H1 (cell line): ENCODE measurements around the gene ZHX3. TPM values are rescaled to one million over a fixed set of nuclear protein-coding genes. Genes with fewer than 3 reads are reported as not detected.

Experiments
- CTCF ChIA-PET: fragments of 300-600 bp; sonication (Branson Sonifier 250); formaldehyde crosslinking; loops from one replicate; lab custom pipeline; 2021; ENCODE audit not compliant: partially characterized antibody; lab: Charles Lee
- POLR2A ChIA-PET: fragments of 300-600 bp; sonication (Branson Sonifier 250); formaldehyde crosslinking; loops from one replicate; lab custom pipeline; 2021; ENCODE audit warnings: inconsistent platforms; ENCODE audit not compliant: partially characterized antibody; lab: Charles Lee
- DNase-seq, 2 experiments: peaks; one replicate each; pipeline versions ENCODE4 v3.0.0 to v3.0.0-alpha.2; 2010 to 2022; ENCODE audit warnings: low spot score in 2 of 2, low read depth in 1 of 2, mixed read lengths in 1 of 2
- FAIRE-seq: peaks from 2 replicates; lab custom pipeline; 2011; peaks lifted over from hg19 to GRCh38; lab: Jason Lieb, UNC
- H2AFZ ChIP-seq: 2 replicates; pipeline ENCODE4 v1.8.1; 2012; ENCODE audit warnings: low read length, inconsistent platforms
- H2AK5ac ChIP-seq: 2 replicates; pipeline ENCODE4 v1.6.1; 2013; ENCODE audit warnings: low read depth, low read length
- H2BK120ac ChIP-seq: replicated peaks from 2 replicates; pipeline ENCODE3; 2013; ENCODE audit warnings: low read depth, low read length, inconsistent platforms
- H2BK12ac ChIP-seq: 2 replicates; pipeline ENCODE4 v1.6.1; 2013; ENCODE audit warnings: low read depth, low read length
- H2BK15ac ChIP-seq: 2 replicates; pipeline ENCODE4 v1.6.1; 2013; ENCODE audit warnings: low read length
- H2BK20ac ChIP-seq: 2 replicates; pipeline ENCODE4 v1.6.1; 2013; ENCODE audit warnings: low read length
- H2BK5ac ChIP-seq: 2 replicates; pipeline ENCODE4 v1.6.1; 2013; ENCODE audit warnings: low read depth, low read length
- H3K14ac ChIP-seq: 2 replicates; pipeline ENCODE4 v1.6.1; 2013; ENCODE audit warnings: inconsistent platforms; ENCODE audit not compliant: insufficient read length
- H3K18ac ChIP-seq: 2 replicates; pipeline ENCODE4 v1.6.1; 2013; ENCODE audit warnings: low read length; ENCODE audit errors: extremely low read depth
- H3K23ac ChIP-seq: 2 replicates; pipeline ENCODE4 v1.6.1; 2013; ENCODE audit warnings: inconsistent platforms; ENCODE audit not compliant: insufficient read length
- H3K23me2 ChIP-seq: 2 replicates; pipeline ENCODE4 v1.6.1; 2013; ENCODE audit warnings: low read depth, low read length
- H3K27ac ChIP-seq: 2 replicates; pipeline ENCODE4 v1.6.1; 2011; ENCODE audit warnings: low read depth, low read length, inconsistent platforms
- H3K27me3 ChIP-seq, 4 experiments: replicated peaks in 1 of 4; 1 replicate in 1 of 4; 2 replicates in 3 of 4; pipeline versions ENCODE4 v1.6.1 to v1.8.1; 2011 to 2013; ENCODE audit warnings: low read length in 3 of 4, mild to moderate bottlenecking in 3 of 4, inconsistent platforms in 2 of 4, mixed read lengths in 2 of 4, moderate library complexity in 1 of 4; ENCODE audit not compliant: control insufficient read depth in 3 of 4, insufficient read depth in 3 of 4; ENCODE audit errors: extremely low read depth in 1 of 4
- H3K36me3 ChIP-seq, 4 experiments: 2 replicates each; pipeline versions ENCODE4 v1.6.1 to v1.8.1; 2011 to 2013; ENCODE audit warnings: mild to moderate bottlenecking in 4 of 4, low read length in 3 of 4, moderate library complexity in 2 of 4, control low read depth in 1 of 4, inconsistent platforms in 1 of 4; ENCODE audit not compliant: insufficient read depth in 4 of 4, control insufficient read depth in 2 of 4
- H3K4ac ChIP-seq: replicated peaks from 2 replicates; pipeline ENCODE3; 2013; ENCODE audit warnings: low read length, low read depth, mixed read lengths, inconsistent platforms; ENCODE audit not compliant: insufficient read length
- H3K4me1 ChIP-seq, 4 experiments: replicated peaks in 1 of 4; 1 replicate in 1 of 4; 2 replicates in 3 of 4; pipeline versions ENCODE4 v1.6.1 to v1.8.1; 2011 to 2013; ENCODE audit warnings: low read length in 3 of 4, inconsistent platforms in 2 of 4, mixed read lengths in 1 of 4; ENCODE audit not compliant: insufficient read depth in 4 of 4, control insufficient read depth in 3 of 4
- H3K4me2 ChIP-seq, 2 experiments: 2 replicates each; pipeline versions ENCODE4 v1.6.1 to v1.8.1; 2011 to 2013; ENCODE audit warnings: low read depth in 2 of 2, low read length in 2 of 2, control low read depth in 1 of 2, inconsistent platforms in 1 of 2, mild to moderate bottlenecking in 1 of 2; ENCODE audit not compliant: insufficient read depth in 1 of 2
- H3K4me3 ChIP-seq, 4 experiments: fragments of 200-600, 300-600 bp in 1 of 4; sonication (generic), shearing (Covaris generic), sonication (Bioruptor Twin) in 1 of 4; 2 replicates each; pipeline versions ENCODE4 v1.5.1 to v1.8.1; 2011 to 2016; ENCODE audit warnings: low read length in 4 of 4, low read depth in 3 of 4, control low read depth in 2 of 4, inconsistent platforms in 2 of 4, mild to moderate bottlenecking in 2 of 4, mixed read lengths in 1 of 4, moderate library complexity in 1 of 4; ENCODE audit not compliant: insufficient read depth in 2 of 4; ENCODE audit errors: extremely low read depth in 1 of 4
- H3K56ac ChIP-seq: replicated peaks from 2 replicates; pipeline ENCODE3; 2013; ENCODE audit warnings: low read depth, mild to moderate bottlenecking, mixed read lengths, low read length, inconsistent platforms; ENCODE audit not compliant: insufficient read length
- H3K79me1 ChIP-seq: 2 replicates; pipeline ENCODE4 v1.6.1; 2013; ENCODE audit warnings: low read depth, low read length, control low read depth
- H3K79me2 ChIP-seq, 2 experiments: 2 replicates each; pipeline versions ENCODE4 v1.6.1 to v1.8.1; 2012 to 2013; ENCODE audit warnings: low read length in 2 of 2, mild to moderate bottlenecking in 2 of 2, inconsistent platforms in 1 of 2; ENCODE audit not compliant: insufficient read depth in 2 of 2, control insufficient read depth in 1 of 2
- H3K9ac ChIP-seq, 4 experiments: replicated peaks in 1 of 4; 1 replicate in 1 of 4; 2 replicates in 3 of 4; pipeline versions ENCODE4 v1.6.1 to v1.8.1; 2011 to 2013; ENCODE audit warnings: low read depth in 3 of 4, low read length in 3 of 4, control low read depth in 2 of 4, mild to moderate bottlenecking in 2 of 4, moderate library complexity in 2 of 4, inconsistent platforms in 1 of 4; ENCODE audit errors: extremely low read depth in 1 of 4
- H3K9me3 ChIP-seq, 2 experiments: 2 replicates each; pipeline versions ENCODE4 v1.6.1 to v1.8.1; 2012 to 2013; ENCODE audit warnings: mild to moderate bottlenecking in 2 of 2, moderate library complexity in 2 of 2, control low read depth in 1 of 2, inconsistent platforms in 1 of 2, low read depth in 1 of 2, low read length in 1 of 2, mixed read lengths in 1 of 2; ENCODE audit not compliant: insufficient read depth in 2 of 2
- H4K20me1 ChIP-seq, 2 experiments: replicated peaks in 1 of 2; 2 replicates each; pipeline versions ENCODE3 to v1.8.1; 2011 to 2013; ENCODE audit warnings: inconsistent platforms in 2 of 2, low read length in 2 of 2, mild to moderate bottlenecking in 1 of 2; ENCODE audit not compliant: insufficient read depth in 2 of 2, control insufficient read depth in 1 of 2
- H4K5ac ChIP-seq: 2 replicates; pipeline ENCODE4 v1.6.1; 2013; ENCODE audit warnings: low read length, low read depth, mixed read lengths, inconsistent platforms; ENCODE audit not compliant: insufficient read length
- H4K8ac ChIP-seq: 2 replicates; pipeline ENCODE4 v1.8.0; 2013; ENCODE audit warnings: mild to moderate bottlenecking, moderate library complexity, low read length, inconsistent platforms; ENCODE audit not compliant: insufficient read depth; ENCODE audit errors: extremely low read depth
- H4K91ac ChIP-seq: replicated peaks from 2 replicates; pipeline ENCODE3; 2013; ENCODE audit warnings: low read length, mixed read lengths, inconsistent platforms; ENCODE audit not compliant: insufficient read length
- CEBPB ChIP-seq: IDR thresholded peaks from 2 replicates; pipeline ENCODE4 v1.6.1; 2012; ENCODE audit warnings: low read depth, low read length
- KDM1A ChIP-seq: fragments of 200-600, 300-600 bp; sonication (generic); IDR thresholded peaks from 2 replicates; pipeline ENCODE4 v1.7.1; 2016; ENCODE audit warnings: mild to moderate bottlenecking, low read length, borderline replicate concordance
- KDM4A ChIP-seq: IDR thresholded peaks from one replicate; pipeline ENCODE4 v1.7.1; 2012; ENCODE audit warnings: low read depth, mild to moderate bottlenecking, moderate library complexity, low read length, inconsistent platforms; ENCODE audit not compliant: severe bottlenecking
- SP1 ChIP-seq: IDR thresholded peaks from 2 replicates; pipeline ENCODE4 v1.6.1; 2011; ENCODE audit warnings: low read depth, low read length
- WGBS, 2 experiments: shearing (Covaris generic) in 1 of 2; methylation state at CpG; one replicate each; pipeline versions ENCODE4 v1.1.6 to v1.1.7; 2013 to 2015; ENCODE audit warnings: low lambda C conversion rate in 2 of 2, mixed read lengths in 2 of 2, inconsistent platforms in 1 of 2, low coverage in 1 of 2, missing lambda C conversion rate in 1 of 2; ENCODE audit not compliant: insufficient replicate concordance in 2 of 2, insufficient coverage in 1 of 2, insufficient read length in 1 of 2; ENCODE audit errors: extremely low coverage in 1 of 2, missing lambda C conversion rate in 1 of 2; 5-methylcytosine and 5-hydroxymethylcytosine counted together
- polyA plus RNA-seq, 7 experiments: library from polyadenylated mRNA; depleted of rRNA in 3 of 7; stranded (reverse) in 5 of 7; unstranded in 2 of 7; fragments of >200 nt in 5 of 7; fragments of 200-250 nt in 2 of 7; gene quantifications; 1 replicate in 5 of 7; 2 replicates in 1 of 7; 4 replicates in 1 of 7; pipeline versions ENCODE4 v1.2.1 to v1.2.3, GENCODE V29; 2011 to 2013; ENCODE audit warnings: missing spikeins in 2 of 7, mixed read lengths in 2 of 7
- total RNA-seq: library from RNA; stranded (reverse); fragmentation: NEBNext Ultra II Directional; extraction: Animal tissue kit (Norgen Biotek cat#: 25700); gene quantifications from 2 replicates; pipeline ENCODE4 v1.2.1, GENCODE V29; 2021

ZHX3 gene
- total and polyA plus RNA-seq, 2 of the 8 experiments (the other 6 are each of a cell fraction or from before 2014, with no cell fraction given): 1.00 to 7.8 TPM

DNA sequence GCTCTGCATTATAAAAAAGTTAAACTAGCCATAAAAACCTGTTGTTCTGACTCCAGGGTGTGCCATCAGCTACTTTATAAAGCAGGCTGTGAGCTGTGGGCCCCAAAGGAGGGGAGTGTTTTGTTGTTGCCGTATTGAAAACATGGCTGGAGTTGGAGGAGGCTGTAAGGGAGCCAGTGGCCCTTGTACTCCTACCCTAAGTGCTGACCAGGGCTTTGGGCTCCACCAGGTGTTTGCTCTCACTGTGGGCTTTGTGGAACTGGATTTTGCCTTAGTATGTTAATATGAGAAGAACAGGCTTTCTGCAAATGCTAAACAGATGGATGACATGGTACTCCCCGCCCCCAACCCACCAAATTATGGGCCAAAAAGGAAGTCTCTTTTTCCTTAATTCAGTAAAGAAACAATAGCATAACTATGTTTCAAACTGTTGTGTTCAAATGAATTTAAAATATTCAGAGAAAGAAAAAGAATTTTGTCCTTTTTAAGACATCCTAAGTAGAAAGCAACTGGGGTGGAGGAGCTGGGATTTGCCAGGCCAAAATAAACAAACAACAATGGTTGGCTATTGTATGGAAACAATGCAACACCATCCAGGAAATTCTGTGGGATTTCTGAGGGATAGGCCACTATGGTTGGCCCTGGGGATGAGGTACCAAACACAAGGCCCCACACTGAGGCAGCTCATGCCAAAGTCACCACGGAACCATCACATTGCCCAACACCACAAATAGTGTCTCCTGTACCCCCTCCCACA is 116.9 kb downstream of the ZHX3 start:
- Histone ChIP-seq H3K9me3 (peaks cover 2% of the 10 kb centered on the region in 2 experiments; a peak in 2 of 4 replicates), H3K14ac (no peak overlapping the region), H4K5ac (no peak overlapping the region), H3K4me3 (no peak overlapping the region), H3K27ac (no peak overlapping the region), H2BK120ac (no peak overlapping the region), H3K79me2 (no peaks in the 10 kb centered on the region), H4K20me1 (no peaks in the 10 kb centered on the region), H3K23ac (no peak overlapping the region), H2BK12ac (no peak overlapping the region), H3K56ac (no peak overlapping the region), H2BK20ac (no peak overlapping the region), H2BK5ac (no peak overlapping the region), H4K91ac (no peak overlapping the region), H2AK5ac (no peak overlapping the region), H3K23me2 (no peaks in the 10 kb centered on the region), H2AFZ (no peak overlapping the region), H3K36me3 (no peaks in the 10 kb centered on the region), H3K79me1 (no peaks in the 10 kb centered on the region), H3K4me1 (no peaks in the 10 kb centered on the region), H3K18ac (no peak overlapping the region), H4K8ac (no peak overlapping the region), H2BK15ac (no peak overlapping the region), H3K4ac (no peak overlapping the region), H3K9ac (no peak overlapping the region), H3K27me3 (no peaks in the 10 kb centered on the region), H3K4me2 (no peak overlapping the region)
- ChIA-PET POLR2A (interaction anchor here (1.3 kb wide), 1 partner anchor 24 kb away, joined by 4 read pairs; no protein-coding TSS in a partner anchor), CTCF (interaction anchor here (0.6 to 3.3 kb wide), 10 partner anchors 25 to 1349 kb away, joined by 3 to 16 read pairs (median 4); no protein-coding TSS in a partner anchor)
- TF ChIP-seq KDM1A (no peak), SP1 (0 out of 2 replicates have a peak, but pooled peaks have one; percentile 35), CEBPB (no peak), KDM4A (no peak)
- DNase-seq (no peak), FAIRE-seq (no peak)
- 91% methylated on average over 3 of the region's 3 CpGs; no CpG with 5 or more reads in 1 of the 2 experiments for WGBS, 2 experiments
